Inflammatory macrophage treated with lipopolysaccharide for 4 hours (primary cell): Measurements from ENCODE around the gene TEAD1.

ENCODE experiments used
- DNase-seq: peaks from one replicate; pipeline ENCODE4 v3.0.0-alpha.2; 2020

The TEAD1 gene

GRCh38 chr11:12845163-12845562, 170.9 kb downstream of the TEAD1 start:
- DNase-seq: no peak

GRCh38 chr11:12845739-12846358, 171.6 kb downstream of the TEAD1 start:
- no peak for DNase-seq

- DNase-seq: no peak
These were observed 172.8 kb downstream of the TEAD1 start for GRCh38 chr11:12846786-12847615.

GRCh38 chr11:12848413-12848812, 174.2 kb downstream of the TEAD1 start:
- DNase-seq: no peak

GRCh38 chr11:12853325-12853651, 179.1 kb downstream of the TEAD1 start:
- no peak for DNase-seq

GRCh38 chr11:12853652-12854296, 179.6 kb downstream of the TEAD1 start:
- DNase-seq: no peak

GRCh38 chr11:12854297-12854661, 180.1 kb downstream of the TEAD1 start:
- DNase-seq: no peak

GRCh38 chr11:12854829-12855228, 180.6 kb downstream of the TEAD1 start:
- no peak for DNase-seq

- no peak for DNase-seq
These were observed 182.1 kb downstream of the TEAD1 start for GRCh38 chr11:12856338-12856737.

GRCh38 chr11:12857572-12857971, 183.4 kb downstream of the TEAD1 start:
- no peak for DNase-seq

- DNase-seq: no peak
These were observed 185.8 kb downstream of the TEAD1 start for GRCh38 chr11:12859872-12860657.

- DNase-seq: peak; percentile 35
These were observed 186.6 kb downstream of the TEAD1 start for GRCh38 chr11:12860827-12861226.

- DNase-seq: no peak
These were observed 188.7 kb downstream of the TEAD1 start for GRCh38 chr11:12862696-12863469.

GRCh38 chr11:12863605-12864121, 189.4 kb downstream of the TEAD1 start:
- DNase-seq: no peak

- peak; percentile 3 for DNase-seq
These were observed 190.3 kb downstream of the TEAD1 start for GRCh38 chr11:12864316-12865156.

- no peak for DNase-seq
These were observed 191.8 kb downstream of the TEAD1 start for GRCh38 chr11:12865863-12866595.

GRCh38 chr11:12867531-12867930, 193.3 kb downstream of the TEAD1 start:
- DNase-seq: no peak

- DNase-seq: no peak
These were observed 194.3 kb downstream of the TEAD1 start for GRCh38 chr11:12868315-12869073.

- DNase-seq: no peak
These were observed 197.0 kb downstream of the TEAD1 start for GRCh38 chr11:12871241-12871640.

- DNase-seq: no peak
These were observed 197.6 kb downstream of the TEAD1 start for GRCh38 chr11:12871788-12872321.
